Measurements from ENCODE around the gene PPP2R2B.
"Not testable (repeated sequence)": the region's sequence is repeated elsewhere in the genome, so short reads cannot be mapped to it uniquely, and the experiment has no call there.

PPP2R2B gene

DNA sequence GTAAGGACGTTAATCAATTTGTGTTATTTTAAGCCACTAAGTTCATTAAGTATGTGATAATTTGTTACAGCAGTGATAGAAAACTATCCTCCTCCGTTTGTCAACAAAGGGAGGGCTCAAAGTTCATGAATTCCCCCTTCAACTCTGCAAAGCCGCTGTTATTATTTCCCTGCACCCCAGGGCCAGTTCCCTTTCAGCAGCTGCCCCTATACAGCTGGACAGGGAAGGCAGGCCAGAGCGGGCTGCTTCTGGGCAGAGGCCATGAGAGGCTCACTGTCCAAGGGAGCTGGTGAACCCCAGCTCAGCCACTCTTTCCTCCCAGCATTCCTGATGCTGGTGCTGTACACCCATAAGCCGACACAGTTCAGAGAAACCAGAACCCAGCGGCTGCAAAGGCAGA, 260.1 kb downstream of the PPP2R2B start:
- TF ChIP-seq POLR2A (IDR thresholded peaks at IDR 0.05; ENCODE audit: extremely low read depth, insufficient read length), result no peak
- DNase-seq (ENCODE audit: low read depth), result no peak
- no peak overlapping the region for H3K4me3 ChIP-seq (ENCODE audit: low read depth, low read length)

DNA sequence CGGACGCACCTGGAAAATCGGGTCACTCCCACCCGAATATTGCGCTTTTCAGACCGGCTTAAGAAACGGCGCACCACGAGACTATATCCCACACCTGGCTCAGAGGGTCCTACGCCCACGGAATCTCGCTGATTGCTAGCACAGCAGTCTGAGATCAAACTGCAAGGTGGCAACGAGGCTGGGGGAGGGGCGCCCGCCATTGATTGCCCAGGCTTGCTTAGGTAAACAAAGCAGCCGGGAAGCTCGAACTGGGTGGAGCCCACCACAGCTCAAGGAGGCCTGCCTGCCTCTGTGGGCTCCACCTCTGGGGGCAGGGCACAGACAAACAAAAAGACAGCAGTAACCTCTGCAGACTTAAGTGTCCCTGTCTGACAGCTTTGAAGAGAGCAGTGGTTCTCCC, 268.8 kb downstream of the PPP2R2B start:
- H3K4me3 ChIP-seq (ENCODE audit: low read depth, low read length); DNase-seq (ENCODE audit: low read depth): not testable (repeated sequence)

DNA sequence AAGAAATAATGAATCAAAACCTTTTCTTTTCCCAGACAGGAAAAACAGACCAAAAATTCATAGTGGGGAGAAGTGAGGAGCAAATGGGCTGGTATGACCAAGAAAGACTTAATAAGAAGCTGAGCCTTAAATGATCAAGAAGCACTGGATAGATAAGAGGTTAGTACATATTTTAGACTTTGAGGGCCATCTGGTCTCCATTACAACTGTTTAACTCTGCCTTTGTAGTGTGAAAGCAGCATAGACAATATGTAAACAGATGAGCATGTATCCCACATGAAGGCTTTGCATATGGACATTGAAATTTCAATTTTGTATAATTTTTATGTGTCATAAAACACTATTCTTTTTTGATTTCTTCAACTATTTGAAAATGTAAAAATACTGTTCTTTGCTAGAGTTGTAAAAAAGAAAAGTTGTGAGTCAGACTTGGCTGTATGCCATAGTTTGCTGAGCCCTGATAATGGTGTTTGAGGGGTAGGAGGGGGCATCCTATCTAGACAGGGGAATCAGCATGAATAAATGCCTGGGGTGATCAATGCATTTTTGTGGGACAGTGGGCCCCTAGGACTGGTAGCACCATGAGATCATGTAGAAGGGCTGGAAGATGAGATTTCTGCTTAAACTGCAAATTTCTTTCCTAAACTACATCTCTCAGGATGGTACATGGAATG, 270.8 kb downstream of the PPP2R2B start:
- no peak for DNase-seq (ENCODE audit: low read depth)
- H3K4me3 ChIP-seq (ENCODE audit: low read depth, low read length), result no peak overlapping the region
- TF ChIP-seq, protein P1, sequence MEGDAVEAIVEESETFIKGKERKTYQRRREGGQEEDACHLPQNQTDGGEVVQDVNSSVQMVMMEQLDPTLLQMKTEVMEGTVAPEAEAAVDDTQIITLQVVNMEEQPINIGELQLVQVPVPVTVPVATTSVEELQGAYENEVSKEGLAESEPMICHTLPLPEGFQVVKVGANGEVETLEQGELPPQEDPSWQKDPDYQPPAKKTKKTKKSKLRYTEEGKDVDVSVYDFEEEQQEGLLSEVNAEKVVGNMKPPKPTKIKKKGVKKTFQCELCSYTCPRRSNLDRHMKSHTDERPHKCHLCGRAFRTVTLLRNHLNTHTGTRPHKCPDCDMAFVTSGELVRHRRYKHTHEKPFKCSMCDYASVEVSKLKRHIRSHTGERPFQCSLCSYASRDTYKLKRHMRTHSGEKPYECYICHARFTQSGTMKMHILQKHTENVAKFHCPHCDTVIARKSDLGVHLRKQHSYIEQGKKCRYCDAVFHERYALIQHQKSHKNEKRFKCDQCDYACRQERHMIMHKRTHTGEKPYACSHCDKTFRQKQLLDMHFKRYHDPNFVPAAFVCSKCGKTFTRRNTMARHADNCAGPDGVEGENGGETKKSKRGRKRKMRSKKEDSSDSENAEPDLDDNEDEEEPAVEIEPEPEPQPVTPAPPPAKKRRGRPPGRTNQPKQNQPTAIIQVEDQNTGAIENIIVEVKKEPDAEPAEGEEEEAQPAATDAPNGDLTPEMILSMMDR (IDR thresholded peaks at IDR 0.05; ENCODE audit: low read depth, low read length), result no peak
- TF ChIP-seq POLR2A (IDR thresholded peaks at IDR 0.05; ENCODE audit: extremely low read depth, insufficient read length) (no peak), MYC (IDR thresholded peaks at IDR 0.05; ENCODE audit: low read depth, low read length) (no peak)
- TF ChIP-seq, protein P2, sequence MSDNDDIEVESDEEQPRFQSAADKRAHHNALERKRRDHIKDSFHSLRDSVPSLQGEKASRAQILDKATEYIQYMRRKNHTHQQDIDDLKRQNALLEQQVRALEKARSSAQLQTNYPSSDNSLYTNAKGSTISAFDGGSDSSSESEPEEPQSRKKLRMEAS (IDR thresholded peaks at IDR 0.05; ENCODE audit: low read depth, low read length), result no peak

DNA sequence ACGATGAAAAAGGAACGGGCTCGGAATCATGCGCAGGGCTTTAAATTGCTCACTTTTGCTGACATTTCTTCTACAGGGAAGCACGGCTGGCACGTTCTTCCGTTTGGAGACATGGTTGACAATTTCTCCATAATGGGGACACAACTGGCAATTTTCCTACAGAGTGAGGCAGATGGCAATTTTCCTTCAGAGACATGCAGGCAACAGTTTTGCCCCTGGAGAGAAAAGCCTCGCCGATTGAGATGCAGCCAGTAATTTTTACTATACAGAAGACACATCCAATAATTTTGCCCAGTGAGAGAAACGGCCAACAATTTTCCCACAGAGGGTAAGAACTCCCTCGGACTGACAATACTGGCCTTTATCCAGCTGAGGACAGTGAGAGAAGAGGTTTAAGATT, 271.7 kb downstream of the PPP2R2B start:
- H3K4me3 ChIP-seq (ENCODE audit: low read depth, low read length), result no peak overlapping the region
- DNase-seq (ENCODE audit: low read depth), result no peak
- TF ChIP-seq, protein P1 (IDR thresholded peaks at IDR 0.05; ENCODE audit: low read depth, low read length), result no peak
- TF ChIP-seq, protein P2 (IDR thresholded peaks at IDR 0.05; ENCODE audit: low read depth, low read length), result no peak
- no peak for TF ChIP-seq POLR2A (IDR thresholded peaks at IDR 0.05; ENCODE audit: extremely low read depth, insufficient read length)
- TF ChIP-seq MYC (IDR thresholded peaks at IDR 0.05; ENCODE audit: low read depth, low read length), result no peak

DNA sequence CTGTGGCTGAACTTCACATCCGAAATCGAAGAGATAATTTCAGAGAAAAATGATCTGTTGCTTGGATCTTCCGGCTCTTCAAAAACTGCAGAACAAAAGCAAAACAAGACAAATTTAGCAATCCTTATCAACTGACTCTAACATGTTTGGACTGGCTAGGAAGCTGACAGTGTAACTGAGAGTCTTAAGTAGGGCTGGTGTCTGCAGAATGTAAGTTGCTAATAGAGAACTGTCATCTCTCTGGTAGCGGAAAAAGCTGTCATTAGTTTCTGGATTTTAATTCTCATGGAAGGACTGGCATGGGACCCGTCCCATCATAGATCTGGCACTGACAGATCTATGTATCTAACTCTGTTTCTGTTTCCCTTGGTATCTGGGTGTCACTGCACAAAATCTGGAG, 278.2 kb downstream of the PPP2R2B start:
- no peak for DNase-seq (ENCODE audit: low read depth)
- TF ChIP-seq MYC (IDR thresholded peaks at IDR 0.05; ENCODE audit: low read depth, low read length), result no peak
- no peak for TF ChIP-seq POLR2A (IDR thresholded peaks at IDR 0.05; ENCODE audit: extremely low read depth, insufficient read length)
- no peak overlapping the region for H3K4me3 ChIP-seq (ENCODE audit: low read depth, low read length)

DNA sequence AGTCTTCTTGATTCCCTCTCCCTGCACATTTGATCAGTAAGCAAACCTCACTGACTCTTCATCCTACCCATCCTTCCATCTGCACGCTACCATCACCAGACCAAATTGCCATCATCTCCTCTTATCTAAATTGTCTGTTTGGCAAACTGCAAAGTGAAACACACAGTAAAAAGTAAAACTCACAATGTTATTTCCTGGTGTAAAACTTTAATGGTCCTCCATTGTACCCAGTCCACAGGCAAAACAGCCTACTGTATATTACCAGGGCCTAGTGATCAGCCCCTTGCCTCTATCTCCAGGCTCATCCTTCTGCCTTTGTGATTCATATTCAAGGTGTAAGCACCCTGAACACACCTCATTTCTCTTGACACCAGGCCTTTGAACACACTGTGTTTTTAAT, 279.3 kb downstream of the PPP2R2B start:
- TF ChIP-seq MYC (IDR thresholded peaks at IDR 0.05; ENCODE audit: low read depth, low read length), result no peak
- TF ChIP-seq, protein P2 (IDR thresholded peaks at IDR 0.05; ENCODE audit: low read depth, low read length), result no peak
- TF ChIP-seq POLR2A (IDR thresholded peaks at IDR 0.05; ENCODE audit: extremely low read depth, insufficient read length), result no peak
- TF ChIP-seq, protein P1 (IDR thresholded peaks at IDR 0.05; ENCODE audit: low read depth, low read length), result no peak
- no peak for DNase-seq (ENCODE audit: low read depth)
- no peak overlapping the region for H3K4me3 ChIP-seq (ENCODE audit: low read depth, low read length)

DNA sequence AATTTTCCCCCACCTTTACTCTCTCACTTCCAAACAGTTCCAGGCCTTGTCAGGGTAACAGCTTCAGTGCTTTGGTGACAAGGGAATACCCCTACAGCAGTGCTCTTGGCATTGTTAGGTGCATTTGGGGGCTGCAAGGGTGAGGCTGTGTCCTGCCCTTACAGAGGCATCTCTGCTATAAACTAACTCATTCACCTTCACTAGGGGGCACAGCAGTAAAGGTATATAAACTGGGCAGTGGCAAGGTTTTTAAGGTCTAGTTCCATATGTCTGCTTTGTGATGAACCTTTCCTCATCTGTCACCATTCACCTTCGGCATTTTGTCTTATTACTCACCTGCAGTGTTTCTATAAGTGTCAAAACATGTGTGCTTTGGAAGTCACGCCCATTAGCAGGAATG, 283.5 kb downstream of the PPP2R2B start:
- TF ChIP-seq, protein P1 (IDR thresholded peaks at IDR 0.05; ENCODE audit: low read depth, low read length), result no peak
- TF ChIP-seq, protein P2 (IDR thresholded peaks at IDR 0.05; ENCODE audit: low read depth, low read length), result no peak
- TF ChIP-seq POLR2A (IDR thresholded peaks at IDR 0.05; ENCODE audit: extremely low read depth, insufficient read length) (no peak), MYC (IDR thresholded peaks at IDR 0.05; ENCODE audit: low read depth, low read length) (no peak)
- no peak for DNase-seq (ENCODE audit: low read depth)

More for the DNA sequence above, 283.5 kb downstream of the PPP2R2B start:
- H3K4me3 ChIP-seq (ENCODE audit: low read depth, low read length), result no peak overlapping the region
